HepG2 (cell line): ENCODE results near the gene ELF1. TPM values are rescaled to one million over a fixed set of nuclear protein-coding genes. Genes with fewer than 3 reads are reported as not detected.

Experiments used
- ATAC-seq: fragments of 200-7000 bp; cut with Tn5 transposase; 3 replicates; pipeline ENCODE4 v1.9.1; 2020; ENCODE audit warnings: mild to moderate bottlenecking, moderate library complexity
- BruUV-seq: library from RNA; stranded (reverse); fragments of 400-500 nt; replicated peaks from 2 replicates; lab custom pipeline; 2021; lab: Mats Ljungman, UMichigan
- CTCF ChIA-PET: fragments of 300-600 bp; formaldehyde crosslinking; extraction: SDS; loops from one replicate; lab custom pipeline; 2021; ENCODE audit warnings: low total read pairs, inconsistent platforms, low intra/inter-chr PET ratio; lab: Yijun Ruan, JAX
- POLR2A ChIA-PET: fragments of 350-600 bp; sonication (Branson Sonifier 250); formaldehyde crosslinking; loops from one replicate; lab custom pipeline; 2020; ENCODE audit warnings: antibody characterized with exemption, inconsistent platforms; lab: Yijun Ruan, JAX
- DNase-seq: peaks from one replicate; pipeline ENCODE4 v3.0.0-alpha.2; 2015; ENCODE audit warnings: low spot score
- FAIRE-seq: peaks from 3 replicates; lab custom pipeline; 2011; peaks lifted over from hg19 to GRCh38; lab: Jason Lieb, UNC
- H2AFZ ChIP-seq: one replicate; pipeline ENCODE4 v1.6.1; 2011; ENCODE audit warnings: low read length, inconsistent platforms
- H3K27ac ChIP-seq: fragments of 300-600 bp; 3 replicates; pipeline ENCODE4 v1.8.0; 2011; ENCODE audit warnings: mixed run types, mild to moderate bottlenecking, mixed read lengths, low read length, inconsistent platforms; ENCODE audit not compliant: insufficient read depth; ENCODE audit errors: extremely low read length
- H3K27me3 ChIP-seq, 2 experiments: fragments of 200-600 bp in 1 of 2; 2 replicates in 1 of 2; 3 replicates in 1 of 2; pipeline versions ENCODE4 v1.6.0 to v1.8.0; 2011; ENCODE audit warnings: low read length in 2 of 2, mild to moderate bottlenecking in 2 of 2, moderate library complexity in 2 of 2, inconsistent platforms in 1 of 2; ENCODE audit not compliant: insufficient read depth in 2 of 2, control insufficient read depth in 1 of 2
- H3K36me3 ChIP-seq, 2 experiments: fragments of 200-600 bp in 1 of 2; replicated peaks in 1 of 2; 2 replicates in 1 of 2; 3 replicates in 1 of 2; pipeline versions ENCODE4 v1.5.1 to v1.8.0; 2011; ENCODE audit warnings: low read length in 2 of 2, inconsistent platforms in 1 of 2; ENCODE audit not compliant: insufficient read depth in 2 of 2, control insufficient read depth in 1 of 2
- H3K4me1 ChIP-seq: 2 replicates; pipeline ENCODE4 v1.5.1; 2012; ENCODE audit warnings: low read length, inconsistent platforms; ENCODE audit not compliant: insufficient read depth
- H3K4me2 ChIP-seq: 2 replicates; pipeline ENCODE4 v1.6.0; 2011; ENCODE audit warnings: low read depth, low read length, inconsistent platforms
- H3K4me3 ChIP-seq, 3 experiments: fragments of 200-600 bp in 1 of 3; sonication (generic), shearing (Covaris generic) in 1 of 3; replicated peaks in 1 of 3; 2 replicates each; pipeline ENCODE4 v1.5.1; 2011 to 2016; ENCODE audit warnings: low read length in 3 of 3, inconsistent platforms in 2 of 3, low read depth in 2 of 3, mild to moderate bottlenecking in 2 of 3, control low read depth in 1 of 3, mixed read lengths in 1 of 3; ENCODE audit not compliant: insufficient read depth in 1 of 3
- H3K79me2 ChIP-seq: one replicate; pipeline ENCODE4 v1.6.1; 2011; ENCODE audit warnings: low read length, inconsistent platforms; ENCODE audit not compliant: insufficient read depth
- H3K9ac ChIP-seq: 2 replicates; pipeline ENCODE4 v1.6.0; 2011; ENCODE audit warnings: mild to moderate bottlenecking, low read depth, low read length, inconsistent platforms; ENCODE audit not compliant: insufficient read depth
- H3K9me3 ChIP-seq: 2 replicates; pipeline ENCODE4 v1.5.1; 2012; ENCODE audit warnings: mild to moderate bottlenecking, low read length
- H4K20me1 ChIP-seq: 2 replicates; pipeline ENCODE4 v1.6.0; 2011; ENCODE audit warnings: inconsistent platforms, mild to moderate bottlenecking, low read length, moderate library complexity; ENCODE audit not compliant: insufficient read depth
- BCL6 ChIP-seq: IDR thresholded peaks from 2 replicates; pipeline ENCODE4 v1.6.1; 2016; ENCODE audit warnings: missing genetic modification reagents, missing compliant biosample characterization
- DPF2 ChIP-seq: sonication (generic); formaldehyde crosslinking; IDR thresholded peaks from 2 replicates; pipeline ENCODE4 v1.4.0; 2020; ENCODE audit warnings: mild to moderate bottlenecking, low read depth, missing genetic modification reagents, borderline replicate concordance
- ISX ChIP-seq: sonication (generic); formaldehyde crosslinking; conservative IDR thresholded peaks from 2 replicates; pipeline ENCODE4 v1.5.0; 2020; ENCODE audit warnings: missing genetic modification reagents
- NR2F1 ChIP-seq, 2 experiments: fragments of 450-650 bp in 1 of 2; formaldehyde crosslinking in 1 of 2; IDR thresholded peaks; 2 replicates each; pipeline versions ENCODE4 v1.5.0 to v1.6.1; 2016 to 2020; ENCODE audit warnings: mild to moderate bottlenecking in 1 of 2, missing compliant biosample characterization in 1 of 2, missing genetic modification reagents in 1 of 2, moderate library complexity in 1 of 2
- RBM22 ChIP-seq: fragments of 200-400 bp; formaldehyde crosslinking; optimal IDR thresholded peaks from 2 replicates; pipeline ENCODE3; 2017; ENCODE audit warnings: mild to moderate bottlenecking, low read length, moderate library complexity
- SATB2 ChIP-seq: sonication (generic); formaldehyde crosslinking; IDR thresholded peaks from 2 replicates; pipeline ENCODE4 v1.5.0; 2020; ENCODE audit warnings: missing genetic modification reagents
- ZFY ChIP-seq: sonication (generic); formaldehyde crosslinking; IDR thresholded peaks from 2 replicates; pipeline ENCODE4 v1.4.0; 2020; ENCODE audit warnings: missing genetic modification reagents
- ZMYM3 ChIP-seq: sonication (generic); formaldehyde crosslinking; IDR thresholded peaks from 2 replicates; pipeline ENCODE4 v1.5.1; 2020; ENCODE audit warnings: mild to moderate bottlenecking, missing genetic modification reagents
- ZMYM4 ChIP-seq: sonication (generic); formaldehyde crosslinking; IDR thresholded peaks from 2 replicates; pipeline ENCODE4 v1.8.1; 2023; ENCODE audit warnings: mild to moderate bottlenecking, missing genetic modification reagents
- ZNF264 ChIP-seq: sonication (generic); formaldehyde crosslinking; IDR thresholded peaks from 2 replicates; pipeline ENCODE4 v1.4.0; 2020; ENCODE audit warnings: missing genetic modification reagents
- ZNF432 ChIP-seq: sonication (generic); formaldehyde crosslinking; IDR thresholded peaks from 2 replicates; pipeline ENCODE4 v1.5.0; 2020; ENCODE audit warnings: missing genetic modification reagents, mild to moderate bottlenecking, borderline replicate concordance
- ZNF468 ChIP-seq: sonication (generic); formaldehyde crosslinking; IDR thresholded peaks from 2 replicates; pipeline ENCODE4 v1.8.0; 2022; ENCODE audit warnings: mild to moderate bottlenecking, moderate library complexity, missing genetic modification reagents
- ZNF644 ChIP-seq: IDR thresholded peaks from 2 replicates; pipeline ENCODE4 v1.6.1; 2016; ENCODE audit warnings: low read depth
- in situ Hi-C: cut with HindIII; loops from 2 replicates; pipeline ENCODE4 v1.10.0; 2017; ENCODE audit warnings: low pct_unique_long_range_greater_than_20kb; ENCODE audit not compliant: extremely low pct_ligation_motif_present
- intact Hi-C: fragments of 100-400 bp; cut with micrococcal nuclease; formaldehyde crosslinking; loops from one replicate; pipeline ENCODE4 v1.10.0; 2022; ENCODE audit not compliant: unreplicated experiment
- polyA plus RNA-seq, 8 experiments: library from polyadenylated mRNA; depleted of rRNA in 3 of 8; stranded (reverse) in 7 of 8; unstranded in 1 of 8; fragments of >200 nt; fragmentation: Illumina TruSeq in 4 of 8; extraction: Trizol in 4 of 8; gene quantifications; 2 replicates each; pipeline versions ENCODE4 v1.2.1 to v1.2.3, GENCODE V29; 2011 to 2016; ENCODE audit warnings: low read depth in 4 of 8, missing spikeins in 1 of 8, mixed read lengths in 1 of 8; ENCODE audit not compliant: insufficient read depth in 1 of 8
- total RNA-seq, 5 experiments: library from RNA; depleted of rRNA; stranded (reverse); fragments of >200 nt; fragmentation: Illumina TruSeq; extraction: Trizol; gene quantifications; 2 replicates each; pipeline ENCODE4 v1.2.3, GENCODE V29; 2016; ENCODE audit warnings: low read depth in 1 of 5
- TF ChIP-seq, protein P1 (sequence below): sonication (generic); formaldehyde crosslinking; IDR thresholded peaks from 2 replicates; pipeline ENCODE4 v1.4.0; 2020; ENCODE audit warnings: missing genetic modification reagents, mild to moderate bottlenecking, borderline replicate concordance
- TF ChIP-seq, protein P2 (sequence below): sonication (generic); formaldehyde crosslinking; IDR thresholded peaks from 2 replicates; pipeline ENCODE4 v1.9.0; 2021; ENCODE audit warnings: missing genetic modification reagents, mild to moderate bottlenecking, borderline replicate concordance

The ELF1 gene
- total and polyA plus RNA-seq, 2 of the 13 experiments (the other 11 are each of a cell fraction or from before 2014, with no cell fraction given), result 24.6 to 71.5 TPM

DNA sequence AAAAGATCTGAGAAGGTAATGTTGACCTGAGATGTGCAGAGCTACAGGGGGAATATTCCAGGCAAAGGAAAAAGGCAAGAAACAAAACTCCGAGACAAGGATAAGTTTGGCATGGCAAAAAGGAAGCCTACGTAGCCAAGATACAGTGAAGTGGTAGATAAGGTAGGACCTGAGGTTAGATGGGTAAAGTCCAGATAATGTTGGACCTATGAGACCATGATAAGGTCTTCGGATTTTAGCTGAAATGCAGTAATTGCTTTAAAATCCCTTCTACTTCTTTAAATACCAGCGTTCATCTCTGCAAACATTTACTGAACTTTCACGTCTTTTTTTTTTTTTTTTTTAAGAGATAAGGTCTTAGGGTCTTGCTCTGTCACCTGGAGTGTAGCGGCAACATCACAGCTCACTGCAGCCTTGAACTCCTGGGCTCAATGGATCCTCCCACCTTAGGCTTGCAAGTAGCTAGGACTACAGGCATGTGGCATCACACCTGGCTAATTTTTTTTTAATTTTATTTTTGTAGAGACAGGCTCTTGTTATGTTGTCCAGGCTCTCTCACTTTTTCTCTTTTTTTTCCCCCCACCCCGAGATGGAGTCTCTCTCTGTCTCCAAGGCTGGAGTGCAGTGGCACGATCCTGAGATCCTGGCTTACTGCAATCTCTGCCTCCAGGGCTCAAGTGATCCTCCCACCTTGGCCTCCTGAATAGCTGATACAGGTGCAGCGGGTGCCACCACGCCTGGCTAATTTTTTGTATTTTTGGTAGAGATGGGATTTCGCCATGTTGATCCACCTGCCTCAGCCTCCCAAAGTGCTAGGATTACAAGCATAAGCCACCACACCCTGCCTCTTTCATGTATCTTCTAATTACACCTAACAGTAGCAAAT lies 38.0 kb upstream of the ELF1 start (continued):
- TF ChIP-seq, protein P1, sequence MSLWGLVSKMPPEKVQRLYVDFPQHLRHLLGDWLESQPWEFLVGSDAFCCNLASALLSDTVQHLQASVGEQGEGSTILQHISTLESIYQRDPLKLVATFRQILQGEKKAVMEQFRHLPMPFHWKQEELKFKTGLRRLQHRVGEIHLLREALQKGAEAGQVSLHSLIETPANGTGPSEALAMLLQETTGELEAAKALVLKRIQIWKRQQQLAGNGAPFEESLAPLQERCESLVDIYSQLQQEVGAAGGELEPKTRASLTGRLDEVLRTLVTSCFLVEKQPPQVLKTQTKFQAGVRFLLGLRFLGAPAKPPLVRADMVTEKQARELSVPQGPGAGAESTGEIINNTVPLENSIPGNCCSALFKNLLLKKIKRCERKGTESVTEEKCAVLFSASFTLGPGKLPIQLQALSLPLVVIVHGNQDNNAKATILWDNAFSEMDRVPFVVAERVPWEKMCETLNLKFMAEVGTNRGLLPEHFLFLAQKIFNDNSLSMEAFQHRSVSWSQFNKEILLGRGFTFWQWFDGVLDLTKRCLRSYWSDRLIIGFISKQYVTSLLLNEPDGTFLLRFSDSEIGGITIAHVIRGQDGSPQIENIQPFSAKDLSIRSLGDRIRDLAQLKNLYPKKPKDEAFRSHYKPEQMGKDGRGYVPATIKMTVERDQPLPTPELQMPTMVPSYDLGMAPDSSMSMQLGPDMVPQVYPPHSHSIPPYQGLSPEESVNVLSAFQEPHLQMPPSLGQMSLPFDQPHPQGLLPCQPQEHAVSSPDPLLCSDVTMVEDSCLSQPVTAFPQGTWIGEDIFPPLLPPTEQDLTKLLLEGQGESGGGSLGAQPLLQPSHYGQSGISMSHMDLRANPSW (CRISPR knock-in tag), result no peak

DNA sequence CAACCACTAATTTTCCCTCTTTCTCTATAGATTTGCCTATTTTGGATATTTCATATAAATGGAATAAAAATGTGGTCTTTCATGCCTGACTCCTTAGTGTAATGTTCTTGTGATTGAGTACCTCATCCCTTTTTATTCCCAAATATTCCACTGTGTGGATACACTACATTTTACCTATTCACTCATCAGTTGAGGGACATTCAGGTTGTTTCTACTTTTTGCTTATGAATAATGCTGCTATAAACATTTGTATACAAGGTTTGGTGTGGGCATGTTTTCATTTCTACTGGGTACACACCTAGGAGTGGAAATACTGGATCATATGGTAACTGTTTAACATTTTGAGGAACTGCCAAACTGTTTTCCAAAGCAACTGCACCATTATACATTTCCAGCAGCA lies 37.1 kb upstream of the ELF1 start:
- Histone ChIP-seq H2AFZ (no peak overlapping the region), H3K27ac (peak overlapping the region; percentile 18), H3K4me3 (no peak overlapping the region), H3K9ac (no peak overlapping the region), H3K36me3 (peaks cover under 1 to 1% of the 10 kb centered on the region in 2 experiments; a peak in 1 of 5 replicates), H3K4me1 (peaks cover 75% of the 10 kb centered on the region), H4K20me1 (peaks cover 53% of the 10 kb centered on the region), H3K4me2 (peak overlapping the region; percentile 86; the same call in 1 of the 2 replicates), H3K9me3 (no peaks in the 10 kb centered on the region), H3K79me2 (peaks cover 96% of the 10 kb centered on the region), H3K27me3 (no peaks in the 10 kb centered on the region; a peak in 1 of 5 replicates)
- CTCF ChIA-PET, result no interaction called here
- ATAC-seq (no peak), FAIRE-seq (no peak), DNase-seq (no peak)
- no TSS peak for BruUV-seq
- intact Hi-C loops, result loop anchor here (5.0 kb wide), 1 partner anchor 39 kb away; the partner anchor contains the start of gene ELF1
- in situ Hi-C loops, result loop anchor here (10.0 kb wide), 1 partner anchor 81 kb away; no protein-coding TSS in a partner anchor
- POLR2A ChIA-PET, result interaction anchor here (1.2 to 1.7 kb wide), 2 partner anchors 39 to 81 kb away, joined by 3 to 4 read pairs; no protein-coding TSS in a partner anchor
- TF ChIP-seq DPF2 (CRISPR knock-in tag) (no peak), ZMYM4 (CRISPR knock-in tag) (no peak), RBM22 (no peak), ZNF432 (CRISPR knock-in tag) (no peak), ZFY (CRISPR knock-in tag) (no peak), NR2F1 (CRISPR knock-in tag; IDR thresholded peaks at IDR 0.05) (no peak), ZNF468 (CRISPR knock-in tag) (no peak), BCL6 (CRISPR knock-in tag) (no peak), SATB2 (CRISPR knock-in tag) (no peak), ISX (CRISPR knock-in tag) (no peak), ZNF644 (no peak), ZNF264 (CRISPR knock-in tag) (no peak), ZMYM3 (no peak)
- TF ChIP-seq, protein P2, sequence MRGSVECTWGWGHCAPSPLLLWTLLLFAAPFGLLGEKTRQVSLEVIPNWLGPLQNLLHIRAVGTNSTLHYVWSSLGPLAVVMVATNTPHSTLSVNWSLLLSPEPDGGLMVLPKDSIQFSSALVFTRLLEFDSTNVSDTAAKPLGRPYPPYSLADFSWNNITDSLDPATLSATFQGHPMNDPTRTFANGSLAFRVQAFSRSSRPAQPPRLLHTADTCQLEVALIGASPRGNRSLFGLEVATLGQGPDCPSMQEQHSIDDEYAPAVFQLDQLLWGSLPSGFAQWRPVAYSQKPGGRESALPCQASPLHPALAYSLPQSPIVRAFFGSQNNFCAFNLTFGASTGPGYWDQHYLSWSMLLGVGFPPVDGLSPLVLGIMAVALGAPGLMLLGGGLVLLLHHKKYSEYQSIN (CRISPR knock-in tag), result no peak
